Measurements from ENCODE around the gene ITCH. TPM values are rescaled to one million over a fixed set of nuclear protein-coding genes. Genes with fewer than 3 reads are reported as not detected.
"Not testable (repeated sequence)": the region's sequence is repeated elsewhere in the genome, so short reads cannot be mapped to it uniquely, and the experiment has no call there.

The ITCH gene
- total RNA-seq, result 39.1 and 42.8 TPM in 2 replicates

DNA sequence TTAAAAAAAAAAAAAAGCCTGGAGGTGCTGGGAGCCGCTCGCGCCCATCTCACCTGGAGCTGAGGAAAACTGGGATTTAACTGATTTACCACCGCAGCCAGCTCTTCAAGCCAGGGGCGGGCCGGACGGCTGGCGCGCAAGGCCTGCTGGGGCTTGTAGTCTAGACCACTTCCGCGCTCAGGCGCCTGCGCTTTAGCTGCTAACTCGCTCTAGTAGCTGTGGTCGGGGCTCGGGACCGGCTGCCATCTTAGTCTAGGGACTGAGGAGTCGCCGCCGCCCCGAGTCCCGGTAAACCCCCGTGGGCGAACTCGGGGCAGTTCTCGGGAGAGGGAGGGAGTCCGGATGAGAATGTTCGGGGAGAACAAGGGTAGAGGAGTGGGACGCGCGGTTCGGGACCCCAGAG lies at the start of gene ITCH:
Gene ITCH (plus strand): TSS at position 212 of the 403 bp plus-strand sequence. CDS start 30,539 bp downstream, outside the sequence.
- DNase-seq (ENCODE audit: extremely low read depth, low read depth, low spot score), result peak; percentile 66

DNA sequence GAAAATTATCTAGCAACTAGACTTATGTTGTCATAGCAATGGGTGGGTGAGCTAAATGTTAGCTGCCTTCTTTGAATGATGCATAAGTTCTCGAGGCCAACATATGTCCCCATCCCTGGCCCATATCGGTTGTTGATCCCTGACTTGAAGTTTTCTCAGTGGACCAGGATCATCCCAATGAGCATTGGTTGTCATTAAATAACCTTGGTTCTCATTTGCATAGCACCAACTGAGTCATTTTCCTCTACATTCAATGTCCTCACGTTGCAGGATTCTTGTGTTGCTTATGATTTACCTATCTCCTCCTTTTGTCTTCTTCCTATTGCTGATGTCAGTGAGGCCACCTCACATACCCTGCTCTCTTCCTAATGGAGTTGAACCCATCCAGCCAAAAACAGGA lies 47.8 kb upstream of the ITCH start:
- DNase-seq (ENCODE audit: extremely low read depth, low read depth, low spot score), result no peak

- DNase-seq (ENCODE audit: extremely low read depth, low read depth, low spot score), result no peak
Observed at GRCh38 chr20:34316196-34316814, 46.8 kb upstream of the ITCH start.

- no peak for DNase-seq (ENCODE audit: extremely low read depth, low read depth, low spot score)
Observed at GRCh38 chr20:34318609-34319443, 44.2 kb upstream of the ITCH start.

GRCh38 chr20:34320861-34321260 lies 42.2 kb upstream of the ITCH start:
- no peak for DNase-seq (ENCODE audit: extremely low read depth, low read depth, low spot score)

DNA sequence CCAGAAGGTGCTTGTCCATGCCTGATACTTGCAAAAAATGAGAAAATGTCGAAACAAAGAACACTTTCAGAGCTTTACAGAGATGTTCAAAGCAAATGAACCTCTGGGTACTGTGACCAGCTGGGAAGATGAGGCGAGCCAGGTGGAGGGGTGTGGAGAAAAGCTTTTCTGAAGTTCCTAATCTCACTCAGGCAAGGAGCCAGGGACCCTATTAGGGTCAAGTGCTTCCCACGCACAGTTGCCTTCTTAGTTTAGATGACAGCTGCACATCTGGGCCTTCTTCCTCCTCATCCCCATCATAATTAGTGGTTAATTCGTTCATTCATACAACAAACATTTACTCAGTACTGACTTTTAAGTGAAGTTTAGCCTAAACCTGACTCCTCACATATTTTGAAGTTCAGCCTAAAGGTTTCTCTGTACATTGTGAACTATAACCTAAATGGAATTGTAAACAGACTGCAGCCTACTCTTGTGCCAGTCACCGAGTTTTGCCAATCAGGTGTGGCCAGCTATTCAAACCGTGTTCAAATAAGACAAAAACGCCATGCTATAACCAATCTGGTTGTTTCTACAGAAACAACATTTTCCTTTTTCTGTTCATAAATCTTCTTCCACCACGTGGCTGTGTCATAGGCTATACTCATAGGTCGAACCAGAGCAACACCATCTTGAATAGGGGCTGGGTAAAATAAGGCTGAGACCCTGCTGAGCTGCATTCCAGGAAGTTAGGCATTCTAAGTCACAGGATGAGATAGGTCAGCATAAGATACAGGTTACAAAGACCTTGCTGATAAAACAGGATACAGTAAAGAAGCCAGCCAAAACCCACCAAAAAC lies 40.6 kb upstream of the ITCH start:
- no peak for DNase-seq (ENCODE audit: extremely low read depth, low read depth, low spot score)

- no peak for DNase-seq (ENCODE audit: extremely low read depth, low read depth, low spot score)
Observed at GRCh38 chr20:34324541-34324940, 38.5 kb upstream of the ITCH start.

DNA sequence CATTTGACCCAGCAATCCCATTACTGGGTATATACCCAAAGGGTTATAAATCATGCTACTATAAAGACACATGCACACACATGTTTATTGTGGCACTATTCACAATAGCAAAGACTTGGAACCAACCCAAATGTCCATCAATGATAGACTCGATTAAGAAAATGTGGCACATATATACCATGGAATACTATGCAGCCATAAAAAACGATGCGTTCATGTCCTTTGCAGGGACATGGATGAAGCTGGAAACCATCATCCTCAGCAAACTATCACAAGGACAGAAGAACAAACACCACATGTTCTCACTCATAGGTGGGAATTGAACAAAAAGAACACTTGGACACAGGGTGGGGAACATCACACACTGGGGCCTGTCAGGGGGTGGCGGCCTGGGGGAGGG lies 34.9 kb upstream of the ITCH start:
- not testable (repeated sequence) for DNase-seq (ENCODE audit: extremely low read depth, low read depth, low spot score)

- DNase-seq (ENCODE audit: extremely low read depth, low read depth, low spot score), result no peak
Observed at GRCh38 chr20:34328928-34329677, 34.0 kb upstream of the ITCH start.

GRCh38 chr20:34330861-34331544 lies 32.1 kb upstream of the ITCH start:
- not testable (repeated sequence) for DNase-seq (ENCODE audit: extremely low read depth, low read depth, low spot score)

GRCh38 chr20:34331838-34332237 lies 31.2 kb upstream of the ITCH start:
- DNase-seq (ENCODE audit: extremely low read depth, low read depth, low spot score), result no peak

GRCh38 chr20:34332262-34332920 lies 30.7 kb upstream of the ITCH start:
- no peak for DNase-seq (ENCODE audit: extremely low read depth, low read depth, low spot score)

GRCh38 chr20:34333786-34334185 lies 29.3 kb upstream of the ITCH start:
- no peak for DNase-seq (ENCODE audit: extremely low read depth, low read depth, low spot score)

- no peak for DNase-seq (ENCODE audit: extremely low read depth, low read depth, low spot score)
Observed at GRCh38 chr20:34334654-34335407, 28.2 kb upstream of the ITCH start.

- DNase-seq (ENCODE audit: extremely low read depth, low read depth, low spot score), result no peak
Observed at GRCh38 chr20:34337544-34337943, 25.5 kb upstream of the ITCH start.

DNA sequence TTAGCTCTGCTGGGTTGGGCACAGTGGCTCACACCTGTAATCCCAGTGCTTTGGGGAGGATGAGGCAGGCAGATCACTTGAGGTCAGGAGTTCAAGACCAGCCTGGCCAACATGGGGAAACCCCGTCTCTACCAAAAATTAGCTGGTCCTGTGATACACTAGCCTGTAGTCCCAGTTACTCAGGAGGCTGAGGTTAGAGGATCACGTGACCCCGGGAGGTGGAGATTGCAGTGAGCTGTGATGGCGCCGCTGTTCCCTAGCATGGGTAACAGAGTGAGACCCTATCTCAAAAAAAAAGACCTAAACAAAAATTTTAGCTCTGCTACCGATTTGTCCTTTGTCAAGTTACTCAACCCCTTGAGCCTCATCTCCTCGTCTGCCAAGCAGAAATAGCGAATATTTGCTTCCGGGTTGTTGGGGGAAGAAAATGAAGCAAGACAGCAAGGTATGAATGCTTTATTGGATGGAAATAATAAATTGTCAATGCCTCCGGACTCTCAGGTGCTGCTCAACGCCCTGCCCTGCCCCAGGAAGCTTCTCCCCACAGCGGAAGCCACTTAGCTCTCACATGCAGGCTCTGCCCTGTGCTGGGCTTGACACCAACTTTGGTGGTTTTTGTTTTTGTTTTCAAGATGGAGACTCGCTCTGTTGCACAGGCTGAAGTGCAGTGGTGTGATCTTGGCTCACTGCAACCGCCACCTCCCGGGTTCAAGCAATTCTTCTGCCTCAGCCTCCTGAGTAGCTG lies 24.9 kb upstream of the ITCH start:
- no peak for DNase-seq (ENCODE audit: extremely low read depth, low read depth, low spot score)

GRCh38 chr20:34340726-34341125 lies 22.3 kb upstream of the ITCH start:
- DNase-seq (ENCODE audit: extremely low read depth, low read depth, low spot score), result not testable (repeated sequence)

- DNase-seq (ENCODE audit: extremely low read depth, low read depth, low spot score), result not testable (repeated sequence)
Observed at GRCh38 chr20:34341199-34341598, 21.9 kb upstream of the ITCH start.

Data from glomerular endothelial cell (primary cell).